Keratinocyte (primary cell): Measurements from ENCODE around the gene POFUT2. TPM values are rescaled to one million over a fixed set of nuclear protein-coding genes. Genes with fewer than 3 reads are reported as not detected.

Experiments
- DNase-seq: peaks from one replicate; pipeline ENCODE4 v3.0.0-alpha.2; 2011; ENCODE audit warnings: low read depth, missing footprints, low spot score
- FAIRE-seq: peaks from 2 replicates; lab custom pipeline; 2011; peaks lifted over from hg19 to GRCh38; lab: Jason Lieb, UNC
- H2AFZ ChIP-seq: 2 replicates; pipeline ENCODE4 v1.6.0; 2012; ENCODE audit warnings: low read length, control low read depth, inconsistent platforms; ENCODE audit not compliant: control insufficient read depth
- H3K27ac ChIP-seq: 2 replicates; pipeline ENCODE4 v1.5.1; 2011; ENCODE audit warnings: low read length; ENCODE audit not compliant: control insufficient read depth, insufficient read depth
- H3K27me3 ChIP-seq: 3 replicates; pipeline ENCODE4 v1.6.0; 2011; ENCODE audit warnings: low read length; ENCODE audit not compliant: control insufficient read depth, insufficient read depth; ENCODE audit errors: extremely low read depth
- H3K36me3 ChIP-seq, 2 experiments: 2 replicates in 1 of 2; 3 replicates in 1 of 2; pipeline ENCODE4 v1.5.1; 2011; ENCODE audit warnings: low read length in 2 of 2, mild to moderate bottlenecking in 1 of 2; ENCODE audit not compliant: control insufficient read depth in 2 of 2, insufficient read depth in 2 of 2; ENCODE audit errors: extremely low read depth in 1 of 2
- H3K4me1 ChIP-seq: 3 replicates; pipeline ENCODE4 v1.5.1; 2011; ENCODE audit warnings: low read length; ENCODE audit not compliant: control insufficient read depth, insufficient read depth; ENCODE audit errors: extremely low read depth
- H3K4me2 ChIP-seq: 3 replicates; pipeline ENCODE4 v1.6.0; 2011; ENCODE audit warnings: low read depth, low read length; ENCODE audit not compliant: control insufficient read depth, insufficient read depth; ENCODE audit errors: extremely low read depth
- H3K4me3 ChIP-seq, 3 experiments: fragments of 200-600 bp in 1 of 3; sonication (generic) in 1 of 3; 2 replicates in 2 of 3; 3 replicates in 1 of 3; pipeline ENCODE4 v1.5.1; 2011 to 2016; ENCODE audit warnings: low read length in 3 of 3, mild to moderate bottlenecking in 3 of 3, control low read depth in 2 of 3, inconsistent platforms in 1 of 3, low read depth in 1 of 3, mixed read lengths in 1 of 3, mixed run types in 1 of 3, moderate library complexity in 1 of 3; ENCODE audit not compliant: control insufficient read depth in 2 of 3, insufficient read depth in 2 of 3; ENCODE audit errors: extremely low read depth in 1 of 3
- H3K79me2 ChIP-seq: 2 replicates; pipeline ENCODE4 v1.6.0; 2012; ENCODE audit warnings: low read length; ENCODE audit not compliant: control insufficient read depth, insufficient read depth
- H3K9ac ChIP-seq: 3 replicates; pipeline ENCODE4 v1.6.0; 2011; ENCODE audit warnings: low read length; ENCODE audit not compliant: control insufficient read depth, insufficient read depth; ENCODE audit errors: extremely low read depth
- H3K9me1 ChIP-seq: 3 replicates; pipeline ENCODE4 v1.6.0; 2011; ENCODE audit warnings: low read length; ENCODE audit not compliant: control insufficient read depth, insufficient read depth; ENCODE audit errors: extremely low read depth
- H3K9me3 ChIP-seq: 2 replicates; pipeline ENCODE4 v1.5.1; 2012; ENCODE audit warnings: low read depth, low read length; ENCODE audit not compliant: control insufficient read depth
- H4K20me1 ChIP-seq: 3 replicates; pipeline ENCODE4 v1.6.0; 2011; ENCODE audit warnings: low read length; ENCODE audit not compliant: control insufficient read depth, insufficient read depth; ENCODE audit errors: extremely low read depth
- CTCF ChIP-seq, 3 experiments: IDR thresholded peaks in 1 of 3; conservative IDR thresholded peaks in 1 of 3; optimal IDR thresholded peaks in 1 of 3; 2 replicates in 2 of 3; 3 replicates in 1 of 3; pipeline versions ENCODE3 to v1.5.1; 2011; ENCODE audit warnings: low read length in 3 of 3, mild to moderate bottlenecking in 3 of 3, moderate library complexity in 2 of 3, control low read depth in 1 of 3, inconsistent platforms in 1 of 3; ENCODE audit not compliant: insufficient read depth in 2 of 3; ENCODE audit errors: extremely low read depth in 1 of 3
- EZH2 ChIP-seq: IDR thresholded peaks from one replicate; pipeline ENCODE4 v1.6.1; 2012; ENCODE audit warnings: inconsistent platforms, mild to moderate bottlenecking, low read length, moderate library complexity
- dilution Hi-C: fragments of 300-500 bp; cut with MboI; formaldehyde crosslinking; loops from one replicate; pipeline ENCODE4 v1.7.0; 2020; ENCODE audit warnings: low sequenced_read_pairs; ENCODE audit not compliant: extremely low pct_ligation_motif_present
- polyA plus RNA-seq, 5 experiments: library from polyadenylated mRNA; depleted of rRNA in 3 of 5; stranded (reverse) in 3 of 5; stranded (forward) in 1 of 5; unstranded in 1 of 5; fragments of >200 nt; gene quantifications; 1 replicate in 1 of 5; 2 replicates in 3 of 5; 3 replicates in 1 of 5; pipeline versions ENCODE4 v1.2.1 to v1.2.3, GENCODE V29; 2011 to 2012; ENCODE audit warnings: missing spikeins in 2 of 5, low read depth in 1 of 5, low replicate concordance in 1 of 5

The POFUT2 gene
- polyA plus RNA-seq, 1 donor (not counting 4 experiments of a cell fraction or from before 2014, with no cell fraction given) = 8.8 TPM

- no peaks in the 10 kb centered on the region for H3K4me1 ChIP-seq
- H3K36me3 ChIP-seq = no peaks in the 10 kb centered on the region
- dilution Hi-C loops = no loop called here
- H4K20me1 ChIP-seq = no peaks in the 10 kb centered on the region
- no peaks in the 10 kb centered on the region for H3K9me1 ChIP-seq
- no peaks in the 10 kb centered on the region for H3K79me2 ChIP-seq
- H3K9ac ChIP-seq = no peak overlapping the region
- no peak overlapping the region for H3K4me3 ChIP-seq
- FAIRE-seq (no peak), DNase-seq (no peak)
- TF ChIP-seq EZH2 = no peak
- TF ChIP-seq CTCF (optimal IDR thresholded peaks at IDR 0.05 in 1 of 3, IDR thresholded peaks at IDR 0.05 in 1 of 3, conservative IDR thresholded peaks at IDR 0.05 in 1 of 3; ENCODE audit: extremely low read depth in 1 of 3, insufficient read depth in 2 of 3, low read length in 3 of 3) = no peak
- no peaks in the 10 kb centered on the region for H3K9me3 ChIP-seq
- no peak overlapping the region for H3K4me2 ChIP-seq
- H2AFZ ChIP-seq = no peak overlapping the region
- no peak overlapping the region for H3K27ac ChIP-seq
- H3K27me3 ChIP-seq = peaks cover 30% of the 10 kb centered on the region
Observed at GRCh38 chr21:45319461-45320211, 31.9 kb upstream of the POFUT2 start.

DNA sequence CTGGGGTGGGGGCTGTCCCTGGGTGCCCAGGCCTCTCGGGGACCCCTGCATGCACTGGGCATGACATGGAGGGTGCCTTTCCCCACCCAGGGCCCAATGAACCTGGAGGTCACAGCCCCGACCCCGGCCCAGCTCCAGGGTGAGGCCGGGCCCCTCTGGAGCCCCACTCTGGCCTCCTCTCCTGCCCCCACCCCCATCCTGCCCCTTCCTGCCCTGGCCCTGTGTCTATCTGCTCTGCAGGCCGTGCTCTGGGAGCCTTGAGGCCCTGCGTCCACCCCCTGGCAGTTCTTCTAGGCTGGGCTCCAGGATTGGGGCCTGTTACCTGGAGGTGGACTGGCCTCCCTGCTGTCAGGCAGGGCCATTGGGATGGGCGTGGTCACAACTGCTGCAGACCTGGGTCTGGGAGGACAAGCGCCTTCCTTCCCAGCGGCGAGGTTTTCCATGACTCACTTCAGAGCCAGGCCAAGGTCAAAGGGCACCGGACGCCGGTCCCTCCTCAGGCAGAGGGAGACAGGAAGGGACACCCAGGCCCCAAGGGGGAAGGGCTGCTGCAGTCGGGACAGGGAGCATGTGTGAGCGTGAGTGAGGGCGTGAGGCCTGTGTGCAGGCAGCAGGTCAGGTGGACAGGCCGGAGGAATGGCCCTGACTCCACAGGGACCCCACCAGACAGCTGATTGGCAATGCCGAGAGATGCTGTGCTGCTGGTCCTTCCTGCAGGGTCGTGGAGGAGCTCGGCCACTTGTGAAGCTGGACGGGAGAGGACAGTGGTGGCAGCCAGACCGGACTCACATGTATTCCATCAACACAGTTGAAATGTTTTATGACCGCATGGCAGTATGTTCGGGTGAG lies 31.1 kb upstream of the POFUT2 start:
- no peak overlapping the region for H3K27ac ChIP-seq
- H3K36me3 ChIP-seq = no peaks in the 10 kb centered on the region
- no peaks in the 10 kb centered on the region for H3K9me3 ChIP-seq
- H3K9me1 ChIP-seq = no peaks in the 10 kb centered on the region
- H2AFZ ChIP-seq = no peak overlapping the region
- H3K9ac ChIP-seq = no peak overlapping the region
- dilution Hi-C loops = no loop called here
- H3K4me1 ChIP-seq = no peaks in the 10 kb centered on the region
- peaks cover 30% of the 10 kb centered on the region for H3K27me3 ChIP-seq
- no peak overlapping the region for H3K4me2 ChIP-seq
- FAIRE-seq = no peak
- no peak for DNase-seq
- no peak overlapping the region for H3K4me3 ChIP-seq
- H4K20me1 ChIP-seq = no peaks in the 10 kb centered on the region
- no peaks in the 10 kb centered on the region for H3K79me2 ChIP-seq
- TF ChIP-seq EZH2 (no peak), CTCF (optimal IDR thresholded peaks at IDR 0.05 in 1 of 3, IDR thresholded peaks at IDR 0.05 in 1 of 3, conservative IDR thresholded peaks at IDR 0.05 in 1 of 3; ENCODE audit: extremely low read depth in 1 of 3, insufficient read depth in 2 of 3, low read length in 3 of 3) (no peak)
